Progenitor cell of endocrine pancreas (in vitro differentiated cells): ENCODE measurements around the gene FRMD1. TPM values are rescaled to one million over a fixed set of nuclear protein-coding genes. Genes with fewer than 3 reads are reported as not detected.
A peak's percentile ranks its signal among the peaks of the same experiment; 100 is the strongest.

Source experiments
- DNase-seq: peaks from one replicate; pipeline ENCODE4 v3.0.0; 2021; ENCODE audit warnings: low spot score; ENCODE audit not compliant: unreplicated experiment
- H3K27ac Mint-ChIP-seq: 2 replicates; pipeline ENCODE4 v1.8.0; 2021; ENCODE audit warnings: mild to moderate bottlenecking, moderate library complexity, mixed read lengths
- H3K27me3 Mint-ChIP-seq: 2 replicates; pipeline ENCODE4 v1.8.0; 2021; ENCODE audit warnings: mixed read lengths
- H3K36me3 Mint-ChIP-seq: 2 replicates; pipeline ENCODE4 v1.8.0; 2022; ENCODE audit warnings: mixed read lengths; ENCODE audit not compliant: insufficient read depth
- H3K4me1 Mint-ChIP-seq: 2 replicates; pipeline ENCODE4 v1.8.0; 2021; ENCODE audit warnings: low read depth, mixed read lengths
- H3K4me3 Mint-ChIP-seq: 2 replicates; pipeline ENCODE4 v1.8.0; 2021; ENCODE audit warnings: low read depth, mild to moderate bottlenecking, moderate library complexity, mixed read lengths
- H3K9me3 Mint-ChIP-seq: 2 replicates; pipeline ENCODE4 v1.8.0; 2021; ENCODE audit warnings: low read depth, mixed read lengths
- CTCF ChIP-seq: fragments of 200-600 bp; sonication (generic); IDR thresholded peaks from one replicate; pipeline ENCODE4 v1.5.0; 2021; ENCODE audit warnings: antibody characterized with exemption, mild to moderate bottlenecking; ENCODE audit not compliant: unreplicated experiment
- total RNA-seq: library from RNA; stranded (reverse); gene quantifications from 2 replicates; pipeline ENCODE4 v1.2.1, GENCODE V29; 2021

FRMD1 gene
- total RNA-seq, 1 donor from 2014 or later = not detected

- no peaks in the 10 kb centered on the region for H3K36me3 Mint-ChIP-seq
- DNase-seq = no peak
- TF ChIP-seq CTCF = no peak
- peaks cover 7% of the 10 kb centered on the region for H3K4me1 Mint-ChIP-seq
- no peak overlapping the region for H3K27ac Mint-ChIP-seq
- H3K27me3 Mint-ChIP-seq = peaks cover 23% of the 10 kb centered on the region
- no peaks in the 10 kb centered on the region for H3K9me3 Mint-ChIP-seq
- H3K4me3 Mint-ChIP-seq = no peak overlapping the region
Observed at GRCh38 chr6:168030908-168031307, 48.1 kb downstream of the FRMD1 start.

- no peak for TF ChIP-seq CTCF
- peaks cover 5% of the 10 kb centered on the region for H3K4me1 Mint-ChIP-seq
- H3K36me3 Mint-ChIP-seq = no peaks in the 10 kb centered on the region
- H3K27ac Mint-ChIP-seq = no peak overlapping the region
- H3K9me3 Mint-ChIP-seq = no peaks in the 10 kb centered on the region
- peaks cover 17% of the 10 kb centered on the region for H3K27me3 Mint-ChIP-seq
- DNase-seq = no peak
- no peak overlapping the region for H3K4me3 Mint-ChIP-seq
Observed at GRCh38 chr6:168030218-168030746, 48.7 kb downstream of the FRMD1 start.

GRCh38 chr6:168029459-168030217, 49.4 kb downstream of the FRMD1 start:
- H3K4me3 Mint-ChIP-seq = no peak overlapping the region
- H3K9me3 Mint-ChIP-seq = no peaks in the 10 kb centered on the region
- DNase-seq = no peak
- H3K27me3 Mint-ChIP-seq = peaks cover 11% of the 10 kb centered on the region
- peaks cover 1% of the 10 kb centered on the region for H3K4me1 Mint-ChIP-seq
- H3K36me3 Mint-ChIP-seq = no peaks in the 10 kb centered on the region
- no peak for TF ChIP-seq CTCF
- H3K27ac Mint-ChIP-seq = peak overlapping the region; percentile 16

GRCh38 chr6:168028181-168028580, 50.8 kb downstream of the FRMD1 start:
- Mint-ChIP-seq H3K4me3 (no peak overlapping the region), H3K4me1 (peaks cover 7% of the 10 kb centered on the region), H3K27ac (no peak overlapping the region), H3K9me3 (no peaks in the 10 kb centered on the region), H3K27me3 (peaks cover 9% of the 10 kb centered on the region), H3K36me3 (no peaks in the 10 kb centered on the region)
- no peak for DNase-seq
- TF ChIP-seq CTCF = no peak

- Mint-ChIP-seq H3K36me3 (no peaks in the 10 kb centered on the region), H3K27me3 (peaks cover 9% of the 10 kb centered on the region), H3K27ac (no peak overlapping the region), H3K4me3 (no peak overlapping the region), H3K4me1 (peaks cover 7% of the 10 kb centered on the region), H3K9me3 (no peaks in the 10 kb centered on the region)
- TF ChIP-seq CTCF = no peak
- no peak for DNase-seq
Observed at GRCh38 chr6:168027521-168027920, 51.5 kb downstream of the FRMD1 start.
